ENCODE results near the gene AKAP3.

Gene AKAP3

GRCh38 chr12:4648501-4649357 lies at the start of gene AKAP3, which contains the start of gene NDUFA9:
TSS of gene AKAP3 (minus strand) at chr12:4649051. CDS start at chr12:4638196, 10,855 bp downstream.
TSS of gene NDUFA9 (plus strand) at chr12:4649114. CDS start at chr12:4649127, 13 bp downstream.
- DNase-seq (ENCODE audit: low read depth, low spot score): peak; percentile 52

- no peak for DNase-seq (ENCODE audit: low read depth, low spot score)
Measured at GRCh38 chr12:4690760-4691159, 41.9 kb upstream of the AKAP3 start.

GRCh38 chr12:4685317-4685716 lies 36.5 kb upstream of the AKAP3 start:
- DNase-seq (ENCODE audit: low read depth, low spot score): no peak

- DNase-seq (ENCODE audit: low read depth, low spot score): no peak
Measured at GRCh38 chr12:4681732-4682131, 32.9 kb upstream of the AKAP3 start.

GRCh38 chr12:4679711-4680110 lies 30.9 kb upstream of the AKAP3 start:
- DNase-seq (ENCODE audit: low read depth, low spot score): no peak

- no peak for DNase-seq (ENCODE audit: low read depth, low spot score)
Measured at GRCh38 chr12:4665236-4665635, 16.4 kb upstream of the AKAP3 start.

GRCh38 chr12:4663971-4664505 lies 15.2 kb upstream of the AKAP3 start:
- DNase-seq (ENCODE audit: low read depth, low spot score): no peak

GRCh38 chr12:4653691-4654090 lies 4.8 kb upstream of the AKAP3 start:
- no peak for DNase-seq (ENCODE audit: low read depth, low spot score)

GRCh38 chr12:4653257-4653656 lies 4.4 kb upstream of the AKAP3 start:
- DNase-seq (ENCODE audit: low read depth, low spot score): no peak

GRCh38 chr12:4649358-4649661 lies 459 bp upstream of the AKAP3 start:
- no peak for DNase-seq (ENCODE audit: low read depth, low spot score)

GRCh38 chr12:4648104-4648500 lies 749 bp downstream of the AKAP3 start:
- DNase-seq (ENCODE audit: low read depth, low spot score): no peak

- no peak for DNase-seq (ENCODE audit: low read depth, low spot score)
Measured at GRCh38 chr12:4645023-4645422, 3.8 kb downstream of the AKAP3 start.

GRCh38 chr12:4643747-4644146 lies 5.1 kb downstream of the AKAP3 start:
- DNase-seq (ENCODE audit: low read depth, low spot score): no peak

GRCh38 chr12:4630262-4630661 lies 18.6 kb downstream of the AKAP3 start:
- no peak for DNase-seq (ENCODE audit: low read depth, low spot score)

- no peak for DNase-seq (ENCODE audit: low read depth, low spot score)
Measured at GRCh38 chr12:4628406-4628805, 20.4 kb downstream of the AKAP3 start.

GRCh38 chr12:4626543-4626942 lies 22.3 kb downstream of the AKAP3 start:
- DNase-seq (ENCODE audit: low read depth, low spot score): no peak

- no peak for DNase-seq (ENCODE audit: low read depth, low spot score)
Measured at GRCh38 chr12:4621511-4621910, 27.3 kb downstream of the AKAP3 start.

- DNase-seq (ENCODE audit: low read depth, low spot score): no peak
Measured at GRCh38 chr12:4615667-4616066, 33.2 kb downstream of the AKAP3 start.

- no peak for DNase-seq (ENCODE audit: low read depth, low spot score)
Measured at GRCh38 chr12:4610481-4610880, 38.4 kb downstream of the AKAP3 start.

- DNase-seq (ENCODE audit: low read depth, low spot score): no peak
Measured at GRCh38 chr12:4609071-4609470, 39.8 kb downstream of the AKAP3 start.

- DNase-seq (ENCODE audit: low read depth, low spot score): no peak
Measured at GRCh38 chr12:4607056-4607455, 41.8 kb downstream of the AKAP3 start.

GRCh38 chr12:4604684-4605193 lies 44.1 kb downstream of the AKAP3 start:
- peak; percentile 63 for DNase-seq (ENCODE audit: low read depth, low spot score)

- no peak for DNase-seq (ENCODE audit: low read depth, low spot score)
Measured at GRCh38 chr12:4603946-4604345, 44.9 kb downstream of the AKAP3 start.
